Measurements from ENCODE around the gene CFAP99.

CFAP99 gene

DNA sequence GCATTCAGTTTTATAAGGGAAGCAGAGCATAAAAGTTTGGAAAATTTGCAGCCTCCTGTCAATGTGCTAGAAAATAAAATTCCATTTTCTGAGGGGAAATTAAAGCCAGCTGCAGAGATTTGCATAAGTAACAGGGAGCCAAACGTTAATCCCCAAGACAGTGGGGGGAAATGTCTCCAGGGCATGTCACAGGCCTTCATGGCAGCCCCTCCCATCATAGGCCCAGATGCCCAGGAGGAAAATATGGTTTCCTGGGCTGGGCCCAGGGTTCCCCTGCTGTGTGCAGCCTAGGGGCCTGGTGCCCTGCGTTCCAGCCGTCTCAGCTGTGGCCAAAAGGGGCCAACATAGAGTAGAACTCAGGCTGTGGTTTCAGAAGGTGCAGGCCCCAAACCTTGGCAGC is 59.5 kb downstream of the CFAP99 start:
- no peak for DNase-seq

DNA sequence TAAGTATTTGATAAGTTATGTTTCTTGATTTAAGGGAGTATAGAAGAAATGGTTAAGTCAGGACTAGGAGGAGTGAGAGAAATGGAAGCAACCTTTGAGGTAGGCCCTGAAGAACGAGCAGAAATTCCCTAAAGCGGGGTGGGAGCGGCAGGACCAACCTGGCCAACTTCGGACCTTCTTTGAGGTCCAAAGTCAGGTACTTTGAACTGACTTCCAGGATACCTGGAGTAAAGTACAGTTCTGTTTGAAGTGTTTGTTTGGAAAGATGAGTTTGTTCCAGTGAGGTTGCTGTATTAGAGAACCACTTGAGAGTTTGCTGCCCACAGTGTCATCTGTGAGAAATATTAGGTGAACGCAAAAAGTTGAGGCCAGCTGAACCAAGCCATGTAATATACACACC is 61.9 kb downstream of the CFAP99 start:
- no peak for DNase-seq

DNA sequence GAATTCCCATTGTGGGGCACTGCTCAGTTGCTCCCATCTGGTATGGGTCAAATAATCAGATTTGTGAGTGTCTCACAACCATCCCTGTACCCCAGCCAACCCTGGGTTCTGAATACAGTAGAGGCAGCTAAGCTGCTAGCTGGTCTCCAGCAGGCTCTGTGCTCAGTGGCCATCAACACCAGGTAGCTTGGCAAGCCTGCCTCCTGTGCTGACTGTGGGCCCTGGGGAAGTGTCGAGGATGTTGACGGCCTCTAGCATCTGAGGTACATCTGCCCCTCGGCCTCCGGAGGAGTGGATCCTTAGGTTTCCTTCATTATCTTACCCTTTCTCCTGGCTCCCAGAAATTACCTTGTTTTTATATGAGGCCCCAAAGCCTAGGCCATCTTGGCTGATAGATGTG is 63.4 kb downstream of the CFAP99 start:
- no peak for DNase-seq

DNA sequence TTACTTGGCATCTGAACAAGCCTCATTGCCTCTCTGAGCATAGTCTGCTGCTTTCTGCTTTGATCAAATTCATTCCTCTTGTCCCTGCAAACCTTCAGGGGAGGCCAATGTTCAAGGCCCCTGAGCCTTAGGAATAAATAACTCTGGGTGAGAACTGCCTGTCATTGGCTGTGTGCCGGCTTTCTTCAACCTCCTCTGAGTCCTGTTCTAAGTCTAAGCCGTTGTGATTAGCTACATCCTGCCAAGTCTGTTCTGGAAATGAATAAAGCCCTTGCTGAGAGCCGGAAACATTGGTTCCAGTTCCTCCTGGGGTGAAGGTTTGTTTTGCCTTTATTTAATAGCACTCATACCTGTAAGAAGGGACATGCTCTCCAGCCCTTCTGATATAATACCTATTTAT is 63.9 kb downstream of the CFAP99 start:
- no peak for DNase-seq

DNA sequence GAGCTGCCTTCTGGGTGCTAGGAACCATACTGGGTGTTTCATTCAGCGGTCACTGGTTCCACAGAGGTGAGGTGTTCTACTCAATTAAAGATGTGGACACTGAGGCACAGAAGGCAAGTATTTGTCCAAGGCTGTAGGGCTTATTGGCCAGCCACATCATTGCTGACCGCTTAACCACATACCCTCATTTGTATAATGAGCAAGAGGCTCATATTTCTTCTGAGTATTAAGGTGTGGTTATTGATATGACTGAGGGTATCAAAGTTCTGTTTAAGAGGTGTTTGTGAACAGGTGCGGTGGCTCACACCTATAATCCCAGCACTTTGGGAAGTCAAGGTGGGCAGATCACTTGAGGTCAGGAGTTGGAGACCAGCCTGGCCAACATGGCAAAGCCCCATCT is 64.5 kb downstream of the CFAP99 start:
- DNase-seq: no peak

DNA sequence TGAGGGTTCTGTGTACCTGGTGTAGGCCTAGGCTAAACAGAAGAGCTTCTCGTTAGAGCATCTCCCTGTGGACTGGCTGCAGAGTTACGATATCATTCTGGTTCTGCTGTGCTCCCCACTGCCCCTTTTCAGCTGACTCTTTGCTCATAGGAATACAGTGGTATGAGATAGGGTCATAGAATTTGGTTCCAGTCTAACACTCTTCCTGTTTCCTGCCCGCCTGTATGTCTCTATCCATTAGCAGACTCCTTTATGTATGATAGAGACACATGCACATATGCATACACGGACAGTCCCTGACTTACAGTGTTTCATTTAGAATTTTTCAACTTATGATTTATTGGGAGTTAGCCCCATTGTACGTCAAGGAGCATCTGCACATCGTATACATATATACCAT is 65.4 kb downstream of the CFAP99 start:
- DNase-seq: no peak

DNA sequence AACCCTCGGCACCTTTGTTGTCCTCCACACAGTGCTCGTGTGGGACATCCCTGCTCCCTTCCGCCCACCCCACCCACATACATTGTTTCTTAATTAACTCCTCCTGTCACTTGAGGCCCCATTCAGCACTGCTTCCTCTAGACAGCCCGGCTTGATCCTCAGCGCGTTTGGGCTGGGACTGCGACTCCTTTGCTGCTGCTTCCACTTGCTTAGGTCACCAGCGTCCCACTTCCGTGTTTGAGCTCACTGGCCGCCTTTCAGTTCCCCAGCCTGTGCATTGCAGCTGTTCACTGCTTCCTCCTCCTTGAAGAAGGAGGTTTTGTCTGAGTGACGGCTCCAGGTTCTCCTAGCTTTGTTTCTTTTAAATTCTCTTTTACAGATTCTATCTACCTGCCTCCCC is 66.2 kb downstream of the CFAP99 start:
- DNase-seq: peak; percentile 84

DNA sequence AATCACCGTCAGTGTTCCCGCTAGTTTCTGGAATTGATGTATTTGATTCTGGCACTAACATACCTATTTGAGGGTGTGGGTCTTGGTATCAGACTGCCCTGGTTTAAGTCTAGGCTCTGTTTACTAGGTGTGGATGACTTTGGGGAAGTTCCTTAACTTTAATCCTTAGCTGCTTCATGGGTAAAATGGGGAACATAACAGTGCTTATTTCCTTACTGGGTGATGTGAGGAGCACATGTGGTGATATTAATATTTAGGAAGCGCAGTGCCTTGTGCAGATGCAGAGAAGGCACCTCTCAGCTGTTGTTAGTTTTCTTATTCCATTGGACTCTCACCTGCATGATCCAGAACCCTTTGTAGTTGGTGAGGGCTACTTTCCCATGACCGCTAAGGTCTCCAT is 67.2 kb downstream of the CFAP99 start:
- no peak for DNase-seq

DNA sequence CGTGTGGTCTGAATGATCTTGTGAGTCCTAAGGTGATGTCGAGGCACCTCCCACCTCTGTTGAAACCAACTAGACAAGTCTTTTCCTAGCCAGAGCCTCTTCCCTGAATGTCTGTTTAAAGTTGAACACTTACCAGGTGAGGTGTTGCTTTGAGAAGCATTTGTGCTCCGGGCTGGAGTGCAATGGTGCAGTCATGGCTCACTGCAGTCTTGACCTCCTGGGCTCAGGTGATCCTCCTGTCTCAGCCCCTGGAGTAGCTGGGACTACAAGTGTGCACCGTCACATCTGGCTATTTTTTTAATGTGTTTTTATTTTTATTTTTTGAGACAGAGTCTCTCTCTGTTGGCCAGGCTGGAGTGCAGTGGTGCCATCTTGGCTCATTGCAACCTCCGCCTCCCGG is 68.2 kb downstream of the CFAP99 start:
- DNase-seq: no peak

DNA sequence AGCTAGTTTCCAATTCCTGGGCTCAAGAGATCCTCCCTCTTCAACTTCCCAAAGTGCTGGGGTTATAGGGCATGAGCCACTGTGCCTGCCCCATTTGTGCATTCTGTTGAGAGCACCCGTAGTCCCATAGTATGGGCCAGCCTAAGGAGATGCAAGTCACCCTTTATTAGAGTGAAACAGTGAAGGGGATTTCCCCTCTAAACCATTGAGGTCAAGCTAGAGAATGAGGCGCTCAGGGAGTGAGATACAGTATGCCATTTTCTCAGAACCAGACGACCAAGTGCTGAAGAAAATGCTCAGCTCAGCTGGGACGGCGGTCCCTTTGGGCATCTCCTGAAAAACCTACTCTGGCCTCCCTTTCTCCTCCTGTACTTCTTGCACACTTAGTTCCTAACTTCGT is 68.9 kb downstream of the CFAP99 start:
- DNase-seq: no peak

DNA sequence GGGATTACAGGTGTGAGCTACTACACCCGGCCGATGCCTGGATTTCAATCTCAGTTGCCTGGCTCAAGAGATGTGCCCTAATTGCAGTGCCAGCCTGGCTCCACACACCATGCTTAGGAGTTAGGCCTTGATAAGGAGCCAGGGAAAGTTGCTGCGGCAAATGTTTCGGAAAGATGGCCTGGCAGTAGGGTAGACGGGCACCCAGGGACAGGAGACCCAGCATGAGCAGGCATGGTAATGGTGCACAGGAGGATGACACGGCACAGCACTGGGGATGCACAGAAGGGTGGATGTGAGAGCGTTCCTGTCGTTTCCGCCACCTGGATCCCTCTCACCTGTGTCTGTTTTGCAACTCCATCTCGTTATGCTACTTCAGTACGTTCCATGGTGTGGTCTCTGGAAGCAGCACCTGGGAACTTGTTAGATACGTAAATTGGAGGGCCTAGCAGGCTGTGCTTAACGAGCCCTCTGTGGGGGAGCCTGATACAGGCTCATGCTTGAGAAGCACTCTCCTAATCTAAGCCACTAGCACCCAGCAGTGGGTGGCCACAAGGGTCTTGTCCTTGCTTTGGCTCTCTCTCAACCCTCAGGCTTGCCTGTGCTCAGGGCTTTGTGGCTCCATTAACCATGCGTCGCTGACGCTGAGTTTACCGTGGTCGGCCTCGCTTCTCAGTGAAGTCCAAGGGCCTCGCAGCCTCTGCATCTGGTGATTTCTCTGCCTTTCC is 70.5 kb downstream of the CFAP99 start:
- no peak for DNase-seq

DNA sequence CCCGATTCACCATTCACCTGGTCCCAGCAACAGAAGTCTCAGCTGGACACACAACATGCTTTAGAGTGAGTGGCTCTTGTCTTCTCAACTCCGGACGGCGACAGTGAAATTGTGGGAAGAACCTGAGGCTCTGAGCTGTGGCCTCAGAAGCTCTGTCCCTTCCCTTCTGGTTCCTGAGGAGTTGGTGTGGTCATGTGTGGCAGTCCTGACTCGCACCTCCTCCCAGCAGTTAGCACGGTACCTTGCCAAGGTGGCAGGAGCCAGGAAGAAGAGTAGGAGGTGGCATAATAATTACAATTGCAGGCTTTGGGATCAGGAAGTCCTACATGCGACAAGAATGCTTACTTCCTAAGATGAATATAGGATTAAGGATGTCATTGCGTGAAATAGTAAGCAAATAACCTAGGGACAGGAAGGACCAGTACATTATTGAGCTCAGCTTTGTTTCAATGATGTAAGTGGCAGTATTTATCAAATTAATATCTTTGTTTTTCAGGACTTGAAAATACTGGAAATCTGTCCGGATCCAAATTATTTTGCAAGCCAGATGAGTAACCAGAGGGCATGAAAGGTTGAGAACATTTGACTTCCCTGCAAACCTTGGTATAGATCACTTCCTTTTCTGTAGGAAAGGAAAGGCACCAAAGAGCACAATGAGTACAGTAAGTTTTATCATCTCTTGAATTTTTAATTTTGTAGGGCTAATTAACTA is 71.2 kb downstream of the CFAP99 start:
- no peak for DNase-seq

DNA sequence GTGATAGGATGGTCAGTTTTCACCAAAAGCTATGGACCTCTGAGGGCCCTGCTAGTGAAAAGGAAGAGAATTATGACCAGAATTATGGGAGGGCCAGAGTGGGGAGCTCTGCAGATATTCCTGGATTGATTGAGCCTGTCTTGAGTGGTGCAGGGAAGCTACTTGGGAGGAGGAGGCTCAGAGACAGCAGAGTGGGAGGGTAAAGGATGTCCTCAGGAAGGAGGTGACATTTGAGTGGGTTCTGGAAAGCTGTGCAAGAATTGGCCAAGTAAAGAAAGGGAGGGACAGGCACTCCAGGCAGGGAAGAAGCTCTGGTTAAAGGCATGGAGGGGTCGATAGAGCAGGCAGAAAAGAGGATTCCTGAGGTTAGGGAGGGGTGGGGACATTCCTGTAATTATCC is 74.2 kb downstream of the CFAP99 start:
- DNase-seq: no peak

DNA sequence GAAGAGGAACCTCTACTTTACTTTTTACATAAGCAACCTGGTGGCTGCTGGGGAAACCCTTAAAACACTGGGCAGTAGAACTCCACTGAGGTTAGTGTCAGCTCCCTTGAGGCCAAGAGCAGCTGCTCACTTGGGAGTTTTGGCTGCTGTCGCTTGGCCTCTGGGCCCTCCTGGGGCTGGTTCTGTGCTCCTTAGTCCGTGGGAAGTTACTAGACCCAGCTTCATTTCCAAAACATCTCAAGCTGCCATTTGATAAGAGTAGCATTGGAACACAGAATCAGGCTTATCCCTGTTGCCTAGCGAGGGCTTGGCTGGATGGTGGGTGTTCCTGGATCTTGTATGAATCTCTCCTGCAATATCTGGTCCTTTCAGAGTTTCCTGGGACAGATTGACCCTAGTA is 76.2 kb downstream of the CFAP99 start:
- no peak for DNase-seq

DNA sequence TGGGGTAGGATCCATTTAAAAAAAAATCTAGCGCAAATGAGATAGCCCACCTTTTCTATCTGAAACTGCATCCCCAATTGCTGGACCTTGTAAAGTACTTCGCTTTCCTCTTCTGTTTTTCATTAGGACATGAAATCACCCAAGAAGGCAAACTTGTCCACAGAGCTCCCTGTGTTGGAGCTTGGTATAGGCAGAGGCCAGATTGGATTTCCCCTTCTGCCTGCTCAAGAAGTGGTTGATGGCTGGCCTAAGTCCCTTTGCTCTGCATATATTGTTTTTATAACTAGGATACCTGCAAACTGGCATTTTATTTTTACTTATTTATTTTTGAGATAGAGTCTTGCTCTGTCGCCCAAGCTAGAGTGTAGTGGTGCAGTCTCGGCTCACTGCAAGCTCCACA is 78.6 kb downstream of the CFAP99 start:
- DNase-seq: no peak

DNA sequence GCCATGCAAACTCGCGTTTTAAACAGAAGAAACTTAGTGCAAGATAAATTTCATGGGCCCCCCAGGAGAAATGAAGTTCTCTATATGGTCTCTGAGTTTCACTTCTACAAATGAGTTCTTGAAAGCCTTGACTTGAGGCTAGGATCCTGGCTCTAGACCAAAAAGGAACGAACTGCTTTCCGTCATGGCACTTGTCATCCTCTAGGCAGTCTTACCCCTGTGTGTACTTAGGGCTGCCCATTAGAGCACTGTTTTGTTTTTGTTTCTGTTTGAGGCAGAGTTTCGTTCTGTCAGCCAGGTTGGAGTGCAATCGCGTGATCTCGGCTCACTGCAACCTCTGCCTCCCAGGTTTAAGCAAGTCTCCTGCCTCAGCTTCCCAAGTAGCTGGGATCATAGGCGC is 79.2 kb downstream of the CFAP99 start:
- peak; percentile 36 for DNase-seq

DNA sequence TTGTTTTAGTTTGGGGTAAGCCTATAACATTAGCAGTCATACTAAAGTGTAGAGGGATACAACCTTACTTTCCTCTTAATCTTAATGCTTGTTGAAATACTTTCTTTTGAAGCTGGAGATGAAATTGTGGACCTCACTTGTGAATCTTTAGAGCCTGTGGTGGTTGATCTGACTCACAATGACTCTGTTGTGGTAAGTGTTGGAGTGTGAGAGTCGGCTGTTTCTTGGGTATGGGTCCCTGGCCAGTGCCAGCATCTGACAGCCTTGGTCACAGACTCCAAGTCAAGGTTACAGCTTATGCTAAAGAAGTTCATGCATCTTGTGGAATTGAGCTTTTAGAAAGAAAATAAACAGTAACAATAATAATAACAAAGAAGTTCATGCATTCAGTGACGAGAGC is 81.8 kb downstream of the CFAP99 start:
- DNase-seq: no peak

DNA sequence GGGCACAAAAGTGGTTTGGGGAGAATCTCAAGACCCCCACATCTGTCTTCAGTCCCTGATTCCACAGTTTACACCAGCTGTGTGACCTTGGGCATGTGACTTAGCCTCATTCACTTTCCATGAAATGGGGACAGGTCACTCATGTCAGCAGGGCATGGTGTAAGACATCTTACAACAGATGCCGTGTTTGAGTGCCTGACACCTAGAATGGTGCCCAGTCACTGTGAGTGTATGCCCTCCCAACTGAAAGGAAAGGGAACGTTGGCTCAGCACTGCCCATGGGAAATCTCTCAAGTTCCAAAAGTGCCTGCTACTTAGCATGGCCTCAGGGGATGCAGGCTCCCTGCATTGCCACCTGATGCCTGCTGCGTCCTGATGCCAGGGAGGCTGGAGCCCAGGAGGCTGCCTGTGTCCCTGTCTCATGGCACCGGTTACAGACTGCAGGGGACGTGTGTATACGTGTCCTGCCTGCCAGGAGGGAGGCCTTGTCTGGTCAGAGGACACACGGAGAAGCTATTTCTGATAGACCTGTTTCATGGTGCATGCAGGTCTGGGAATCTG is 82.4 kb downstream of the CFAP99 start:
- DNase-seq: no peak

DNA sequence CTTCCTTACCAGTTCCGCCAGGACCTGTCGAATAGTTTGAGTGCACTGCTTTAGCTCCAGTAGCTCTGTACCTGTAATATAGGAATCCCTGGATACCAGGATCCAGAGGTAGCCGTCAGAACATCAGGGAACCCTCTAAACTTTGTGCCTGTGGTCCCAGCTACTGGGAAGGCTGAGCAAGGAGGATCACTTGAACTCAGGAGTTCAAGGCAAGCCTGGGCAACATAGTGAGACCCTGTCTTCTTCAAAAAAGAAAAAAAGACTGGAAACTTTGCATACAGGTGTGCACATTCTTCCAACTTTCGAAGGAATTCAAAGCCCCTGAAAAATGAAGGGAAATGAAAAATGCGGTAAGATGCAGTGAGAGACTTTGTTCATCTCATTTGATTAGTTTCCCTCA is 85.1 kb downstream of the CFAP99 start:
- DNase-seq: no peak

DNA sequence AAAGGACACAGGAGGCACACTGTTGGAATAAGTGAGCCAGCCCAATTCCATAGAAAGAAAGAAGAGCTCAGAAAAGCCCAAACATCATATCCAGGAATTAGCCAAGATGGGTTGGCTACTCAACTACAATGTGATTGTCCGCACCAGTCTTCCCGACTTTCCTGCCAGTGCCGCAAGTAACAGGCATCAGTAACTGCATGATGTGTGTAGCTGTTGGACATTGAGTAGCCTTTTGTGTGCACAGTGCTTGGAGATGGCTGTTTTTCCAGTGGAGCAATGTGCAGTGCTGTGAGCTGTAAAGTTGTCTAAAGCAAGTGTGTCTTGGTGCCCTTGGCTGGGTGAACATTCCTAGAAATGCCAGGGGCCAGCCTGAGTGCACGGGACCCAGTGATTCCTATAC is 88.5 kb downstream of the CFAP99 start:
- DNase-seq: no peak

DNA sequence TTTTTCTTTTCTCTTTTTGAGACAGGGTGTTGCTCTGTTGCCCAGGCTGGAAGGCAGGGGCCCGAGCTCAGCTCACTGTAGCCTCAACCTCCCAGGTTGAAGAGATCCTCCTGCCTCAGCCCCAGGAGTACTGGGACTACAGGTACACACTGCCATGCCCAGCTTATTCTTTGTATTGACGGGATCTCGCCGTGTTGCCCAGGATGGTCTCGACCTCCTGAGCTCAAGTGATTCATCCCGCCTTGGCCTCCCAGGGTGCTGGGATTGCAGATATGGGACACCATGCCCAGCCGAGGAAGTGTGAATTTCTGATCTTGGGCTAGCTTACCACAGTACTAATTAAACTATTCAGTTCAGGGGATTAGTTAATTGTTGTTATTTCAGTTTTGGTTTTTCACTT is 89.1 kb downstream of the CFAP99 start:
- no peak for DNase-seq

DNA sequence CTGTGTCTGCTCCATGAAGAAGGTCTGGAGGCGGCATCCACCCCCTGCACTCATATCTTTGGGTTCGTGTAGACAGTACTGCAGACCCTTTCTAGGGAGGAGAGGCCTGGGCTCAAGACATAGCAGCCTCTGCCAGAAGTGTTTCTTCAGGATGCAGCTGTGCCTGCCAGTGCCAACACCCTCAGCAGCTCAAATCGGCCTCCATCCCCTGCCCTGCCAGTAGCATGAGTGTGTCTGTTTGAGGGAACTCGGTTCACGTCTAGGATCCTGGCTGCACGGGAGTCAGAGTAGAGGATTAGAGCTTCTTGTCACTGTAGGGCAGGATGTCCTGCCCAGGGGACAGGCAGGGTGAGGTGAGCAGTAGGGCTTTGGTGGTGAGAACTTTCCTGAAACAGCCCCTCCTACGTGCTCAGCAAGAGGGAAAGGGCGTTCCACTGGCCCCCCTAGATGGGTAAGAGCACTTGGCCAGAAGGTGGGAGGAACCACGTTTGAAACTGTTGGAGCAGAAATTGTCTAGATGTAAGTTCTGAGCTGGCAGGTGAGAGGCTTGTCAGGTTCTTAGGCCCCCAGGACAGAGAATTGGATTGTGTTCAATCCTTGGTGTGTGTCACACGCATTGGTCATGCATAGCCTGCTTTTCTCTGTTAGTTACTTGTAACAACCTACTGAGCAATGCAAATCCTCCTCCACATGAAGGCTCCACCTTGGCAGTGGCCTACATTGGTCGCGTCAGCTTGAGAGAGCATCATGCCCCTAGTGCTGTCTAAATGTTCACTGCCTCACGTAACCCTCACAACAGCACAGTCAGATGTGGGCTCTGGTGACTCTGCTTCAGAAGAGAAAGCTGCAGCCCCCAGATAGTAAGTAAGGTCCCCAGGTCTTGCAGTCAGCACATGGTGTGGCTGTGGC is 91.8 kb downstream of the CFAP99 start:
- DNase-seq: no peak

DNA sequence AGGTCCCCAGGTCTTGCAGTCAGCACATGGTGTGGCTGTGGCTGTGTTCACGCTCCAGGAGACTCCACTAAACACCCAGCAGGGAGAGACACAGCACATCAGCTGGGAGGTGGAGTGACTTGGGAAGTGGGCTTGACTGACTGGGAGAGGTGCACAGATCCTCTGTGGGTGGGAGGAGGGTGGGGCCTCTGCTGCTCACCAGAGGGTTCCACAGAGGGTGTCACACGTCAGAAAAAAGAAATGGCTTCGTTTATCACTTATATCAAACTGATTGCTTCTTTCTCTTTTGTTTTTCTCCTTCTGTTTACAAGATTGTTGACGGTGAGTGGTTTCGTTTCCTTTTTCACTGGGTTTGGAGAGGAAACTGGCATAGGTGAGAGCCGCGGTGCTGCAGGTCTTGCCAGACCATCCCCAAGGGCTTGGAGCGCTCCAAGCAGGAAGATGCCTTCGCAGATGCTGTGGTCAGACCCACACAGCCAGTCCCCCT is 92.9 kb downstream of the CFAP99 start:
- DNase-seq: no peak

Measured in CD4-positive, alpha-beta T cell treated with Interleukin-15 for 1 hour (primary cell).